Measurements from ENCODE around the gene ARMCX5. TPM values are rescaled to one million over a fixed set of nuclear protein-coding genes. Genes with fewer than 3 reads are reported as not detected.

Gene ARMCX5
- polyA plus RNA-seq, 4 donors, result 6.5 to 20.5 (median 8.2) TPM

DNA sequence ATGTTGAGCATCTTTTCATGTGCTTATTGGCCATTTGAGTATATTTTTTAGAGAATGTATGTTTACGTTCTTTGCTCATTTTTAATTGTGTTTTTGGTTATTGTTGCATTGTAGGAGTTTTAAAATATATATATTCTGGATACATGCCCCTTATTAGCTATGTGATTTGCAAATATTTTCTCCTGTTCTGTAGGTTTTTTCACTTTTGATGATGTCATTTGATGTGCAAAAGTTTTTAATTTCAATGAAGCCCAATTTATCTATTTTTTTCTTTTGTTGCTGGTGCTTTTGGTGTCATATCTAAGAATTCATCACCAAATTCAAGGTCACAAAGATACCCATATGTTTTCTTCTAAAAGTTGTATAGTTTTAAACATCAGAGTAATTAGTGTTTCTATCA, 6.8 kb downstream of the ARMCX5 start:
- 83 to 98% (median 94%) methylated on average over 1 of the region's 1 CpG for WGBS, 3 donors
- FAIRE-seq, result peak; percentile 53

DNA sequence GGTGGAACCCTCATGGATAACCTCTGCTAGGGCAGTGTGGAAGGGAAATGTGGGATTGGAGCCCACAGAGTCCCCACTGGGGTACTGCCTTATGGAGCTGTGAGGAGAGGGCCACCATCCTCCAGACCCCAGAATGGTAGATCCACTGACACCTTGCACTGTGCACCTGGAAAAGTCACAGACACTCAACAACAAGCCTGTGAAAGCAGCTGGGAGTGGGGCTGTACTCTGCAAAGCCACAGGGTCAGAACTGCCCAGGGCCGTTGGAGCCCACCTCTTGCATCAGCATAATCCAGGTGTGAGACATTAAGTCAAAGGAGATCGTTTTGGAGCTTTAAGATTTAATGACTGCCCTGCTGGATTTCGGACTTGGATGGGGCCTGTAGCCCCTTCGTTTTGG, 11.6 kb downstream of the ARMCX5 start:
- Histone ChIP-seq H3K27me3 (ENCODE audit: control insufficient read depth in 3 of 3, insufficient read depth in 3 of 3, low read length in 3 of 3) (no peaks in the 10 kb centered on the region), H3K4me3 (ENCODE audit: low read depth in 1 of 3, low read length in 3 of 3) (no peak overlapping the region), H3K9me3 (ENCODE audit: control insufficient read depth in 2 of 2, insufficient read depth in 1 of 2, low read depth in 1 of 2, low read length in 1 of 2) (no peaks in the 10 kb centered on the region), H3K4me1 (ENCODE audit: control insufficient read depth in 3 of 3, insufficient read depth in 2 of 3, low read depth in 1 of 3, low read length in 2 of 3) (no peaks in the 10 kb centered on the region), H3K27ac (ENCODE audit: low read depth in 1 of 3, low read length in 2 of 3) (no peak overlapping the region), H3K36me3 (ENCODE audit: control insufficient read depth in 3 of 3, insufficient read depth in 2 of 3, low read depth in 1 of 3, low read length in 3 of 3) (peaks cover 0 to 6% (median 0%) of the 10 kb centered on the region in 3 donors)
- FAIRE-seq (no peak), DNase-seq (no peak)
- 53 to 92% (median 91%) methylated on average over 4 of the region's 4 CpGs for WGBS, 3 donors

More for the DNA sequence above, 6.8 kb downstream of the ARMCX5 start:
- no peak overlapping the region for H3K4me3 ChIP-seq (ENCODE audit: low read depth in 1 of 3, low read length in 3 of 3)
- H3K4me1 ChIP-seq (ENCODE audit: control insufficient read depth in 3 of 3, insufficient read depth in 2 of 3, low read depth in 1 of 3, low read length in 2 of 3), result no peaks in the 10 kb centered on the region
- H3K9me3 ChIP-seq (ENCODE audit: control insufficient read depth in 2 of 2, insufficient read depth in 1 of 2, low read depth in 1 of 2, low read length in 1 of 2), result no peaks in the 10 kb centered on the region
- DNase-seq, result no peak
- no peak overlapping the region for H3K27ac ChIP-seq (ENCODE audit: low read depth in 1 of 3, low read length in 2 of 3)
- H3K36me3 ChIP-seq (ENCODE audit: control insufficient read depth in 3 of 3, insufficient read depth in 2 of 3, low read depth in 1 of 3, low read length in 3 of 3), result peaks cover 0 to 13% (median 0%) of the 10 kb centered on the region in 3 donors
- no peaks in the 10 kb centered on the region for H3K27me3 ChIP-seq (ENCODE audit: control insufficient read depth in 3 of 3, insufficient read depth in 3 of 3, low read length in 3 of 3)

DNA sequence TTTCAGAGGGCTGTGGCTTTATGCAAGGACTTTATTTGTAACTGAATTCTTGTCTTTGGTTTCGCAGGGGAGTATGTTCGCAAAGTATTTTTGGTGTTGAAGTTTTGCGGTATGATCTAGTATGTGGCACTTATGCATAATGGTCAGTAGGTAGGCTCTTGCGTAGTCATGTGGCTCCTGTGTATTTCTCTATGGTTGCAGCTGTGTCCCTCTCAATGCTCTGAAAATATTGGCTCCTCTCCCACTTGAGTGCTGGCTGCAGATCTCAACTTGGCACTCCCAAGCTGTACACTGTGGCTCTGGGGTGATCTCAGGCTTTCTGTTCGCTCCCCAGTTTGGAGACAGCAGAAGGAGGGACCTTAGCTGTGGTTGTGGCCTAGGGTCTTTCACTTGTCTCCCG, 24.8 kb downstream of the ARMCX5 start:
- DNase-seq (no peak), FAIRE-seq (no peak)
- Histone ChIP-seq H3K4me3 (ENCODE audit: low read depth in 1 of 3, low read length in 3 of 3) (no peak overlapping the region), H3K4me1 (ENCODE audit: control insufficient read depth in 3 of 3, insufficient read depth in 2 of 3, low read depth in 1 of 3, low read length in 2 of 3) (no peaks in the 10 kb centered on the region), H3K9me3 (ENCODE audit: control insufficient read depth in 2 of 2, insufficient read depth in 1 of 2, low read depth in 1 of 2, low read length in 1 of 2) (peaks cover 0 to 21% of the 10 kb centered on the region in 2 donors), H3K36me3 (ENCODE audit: control insufficient read depth in 3 of 3, insufficient read depth in 2 of 3, low read depth in 1 of 3, low read length in 3 of 3) (peaks cover 0 to 15% (median 0%) of the 10 kb centered on the region in 3 donors), H3K27ac (ENCODE audit: low read depth in 1 of 3, low read length in 2 of 3) (no peak overlapping the region), H3K27me3 (ENCODE audit: control insufficient read depth in 3 of 3, insufficient read depth in 3 of 3, low read length in 3 of 3) (no peaks in the 10 kb centered on the region)
- WGBS, 3 donors, result 81 to 96% (median 81%) methylated on average over 6 of the region's 6 CpGs

DNA sequence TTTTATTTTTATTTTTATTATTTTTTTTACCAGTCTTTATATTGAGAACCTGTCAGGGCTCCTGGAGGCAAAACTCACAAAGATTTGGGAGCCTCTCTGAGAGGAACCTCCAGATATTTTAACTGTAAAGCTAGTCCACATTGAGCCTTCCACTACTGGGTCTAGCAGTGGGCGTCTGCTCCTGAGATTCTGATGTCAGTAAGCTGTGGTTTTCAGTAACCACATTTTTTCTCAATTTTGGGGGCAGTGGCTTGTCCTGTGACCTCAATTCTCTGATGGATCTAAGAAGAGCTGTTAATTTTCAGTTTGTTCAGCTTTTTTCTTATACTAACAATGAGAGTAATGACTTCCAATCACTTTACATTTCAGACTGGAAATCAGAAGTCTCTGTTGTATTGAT, 28.3 kb downstream of the ARMCX5 start:
- no peaks in the 10 kb centered on the region for H3K4me1 ChIP-seq (ENCODE audit: control insufficient read depth in 3 of 3, insufficient read depth in 2 of 3, low read depth in 1 of 3, low read length in 2 of 3)
- peaks cover 0 to 18% of the 10 kb centered on the region in 2 donors for H3K9me3 ChIP-seq (ENCODE audit: control insufficient read depth in 2 of 2, insufficient read depth in 1 of 2, low read depth in 1 of 2, low read length in 1 of 2)
- WGBS, 3 donors, result 41 to 100% (median 72%) methylated on average over 1 of the region's 1 CpG
- FAIRE-seq, result no peak
- no peak overlapping the region for H3K4me3 ChIP-seq (ENCODE audit: low read depth in 1 of 3, low read length in 3 of 3)
- no peak for DNase-seq
- H3K27ac ChIP-seq (ENCODE audit: low read depth in 1 of 3, low read length in 2 of 3), result no peak overlapping the region
- peaks cover 0 to 15% (median 0%) of the 10 kb centered on the region in 3 donors for H3K36me3 ChIP-seq (ENCODE audit: control insufficient read depth in 3 of 3, insufficient read depth in 2 of 3, low read depth in 1 of 3, low read length in 3 of 3)
- H3K27me3 ChIP-seq (ENCODE audit: control insufficient read depth in 3 of 3, insufficient read depth in 3 of 3, low read length in 3 of 3), result no peaks in the 10 kb centered on the region

DNA sequence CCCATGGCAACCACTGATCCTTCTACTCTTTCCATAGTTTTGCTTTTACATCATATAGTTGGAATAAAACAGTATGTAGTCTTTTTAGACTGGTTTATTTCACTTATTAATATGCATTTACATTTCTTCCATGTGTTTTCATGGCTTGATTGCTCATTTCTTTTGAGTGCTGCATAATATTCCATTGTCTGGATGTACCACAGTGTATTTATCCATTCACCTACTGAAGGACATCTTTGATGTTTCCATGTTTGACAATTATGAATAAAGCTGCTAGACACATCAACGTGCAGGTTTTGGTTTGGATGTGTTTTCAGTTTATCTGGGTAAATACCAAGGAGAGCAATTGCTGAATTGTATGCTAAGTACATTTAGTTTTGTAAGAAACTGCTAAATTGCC, 38.2 kb downstream of the ARMCX5 start:
- no peak overlapping the region for H3K4me3 ChIP-seq (ENCODE audit: low read depth in 1 of 3, low read length in 3 of 3)
- no peaks in the 10 kb centered on the region for H3K4me1 ChIP-seq (ENCODE audit: control insufficient read depth in 3 of 3, insufficient read depth in 2 of 3, low read depth in 1 of 3, low read length in 2 of 3)
- no peak for FAIRE-seq
- H3K27me3 ChIP-seq (ENCODE audit: control insufficient read depth in 3 of 3, insufficient read depth in 3 of 3, low read length in 3 of 3), result no peaks in the 10 kb centered on the region
- H3K36me3 ChIP-seq (ENCODE audit: control insufficient read depth in 3 of 3, insufficient read depth in 2 of 3, low read depth in 1 of 3, low read length in 3 of 3), result no peaks in the 10 kb centered on the region
- DNase-seq, result no peak
- H3K9me3 ChIP-seq (ENCODE audit: control insufficient read depth in 2 of 2, insufficient read depth in 1 of 2, low read depth in 1 of 2, low read length in 1 of 2), result no peaks in the 10 kb centered on the region
- 56 to 95% (median 89%) methylated on average over 1 of the region's 1 CpG for WGBS, 3 donors
- H3K27ac ChIP-seq (ENCODE audit: low read depth in 1 of 3, low read length in 2 of 3), result no peak overlapping the region

DNA sequence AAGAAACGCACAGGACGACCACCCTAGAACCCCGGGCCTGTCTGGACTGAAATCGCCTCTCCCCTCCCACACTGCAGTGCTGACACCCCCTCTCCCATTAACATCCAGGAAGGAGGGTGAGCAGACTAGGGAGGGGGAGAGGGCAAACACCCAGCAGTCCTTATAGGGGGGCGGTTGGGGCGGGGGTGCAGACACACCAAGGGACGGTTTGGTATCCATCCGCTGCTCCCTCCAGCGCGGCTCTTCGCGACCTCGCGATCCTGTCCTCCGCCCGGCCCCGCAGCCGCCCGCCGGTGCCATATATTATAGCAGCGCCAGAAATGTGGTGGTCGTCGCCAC, 51.6 kb downstream of the ARMCX5 start:
- Histone ChIP-seq H3K36me3 (ENCODE audit: control insufficient read depth in 3 of 3, insufficient read depth in 2 of 3, low read depth in 1 of 3, low read length in 3 of 3) (no peaks in the 10 kb centered on the region), H3K27ac (ENCODE audit: low read depth in 1 of 3, low read length in 2 of 3) (peak overlapping the region in 1 of 3 donors; percentile 60), H3K9me3 (ENCODE audit: control insufficient read depth in 2 of 2, insufficient read depth in 1 of 2, low read depth in 1 of 2, low read length in 1 of 2) (no peaks in the 10 kb centered on the region), H3K27me3 (ENCODE audit: control insufficient read depth in 3 of 3, insufficient read depth in 3 of 3, low read length in 3 of 3) (no peaks in the 10 kb centered on the region), H3K4me3 (ENCODE audit: low read depth in 1 of 3, low read length in 3 of 3) (peak overlapping the region in 2 of 3 donors; percentile 47 to 65), H3K4me1 (ENCODE audit: control insufficient read depth in 3 of 3, insufficient read depth in 2 of 3, low read depth in 1 of 3, low read length in 2 of 3) (no peaks in the 10 kb centered on the region)
- WGBS, 3 donors, result 5 to 56% (median 14%) methylated on average over 12 to 23 of the region's 23 CpGs
- DNase-seq (no peak), FAIRE-seq (no peak)

DNA sequence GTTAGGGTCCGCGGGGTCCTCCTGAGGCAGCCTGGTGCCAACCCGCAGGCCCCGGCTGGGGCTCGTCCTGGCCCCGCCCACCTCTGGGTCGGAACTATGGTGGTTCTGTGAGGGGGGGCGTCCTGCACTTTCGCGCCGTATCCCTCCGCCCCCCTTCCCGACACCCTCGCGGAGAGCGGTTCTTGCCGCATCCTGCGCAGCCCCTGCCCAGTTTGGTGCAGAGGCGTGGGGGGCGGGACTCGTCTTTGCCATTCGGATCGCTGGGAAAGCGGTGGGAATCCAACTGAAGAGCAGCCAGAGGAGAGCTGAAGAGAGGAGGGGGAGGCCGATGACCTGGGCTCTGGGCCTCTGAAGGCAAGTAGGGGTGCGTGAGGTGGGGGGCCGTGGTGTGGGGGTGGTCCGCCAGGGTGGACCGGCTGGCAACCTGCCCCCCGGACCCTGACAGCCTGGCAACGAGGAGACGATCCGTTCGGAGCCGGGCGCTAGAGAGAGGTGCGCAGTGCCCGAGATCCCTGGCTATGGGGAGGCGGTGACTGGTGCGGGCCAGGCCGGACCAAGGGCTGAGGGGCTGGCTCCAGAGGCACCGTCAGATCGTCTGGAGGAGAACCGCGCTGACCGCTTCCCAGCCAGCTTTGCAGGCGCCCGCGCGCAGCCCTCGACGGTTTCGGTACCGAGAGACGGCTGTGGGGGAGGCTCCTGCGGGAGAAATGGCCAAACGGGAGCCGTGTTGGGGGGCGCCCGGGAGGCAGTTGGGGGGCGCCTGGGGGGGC, 52.1 kb downstream of the ARMCX5 start, which contains the start of gene GPRASP1:
Gene GPRASP1 (plus strand): TSS at position 242 of the 770 bp plus-strand sequence. CDS start 2,431 bp downstream, outside the sequence.
- FAIRE-seq (no peak), DNase-seq (peak; percentile 3 to 57)
- peak within 1 kb of the TSS in 2 of 3 donors; percentile 60 to 64 for H3K27ac ChIP-seq (ENCODE audit: low read depth in 1 of 3, low read length in 2 of 3)
- H3K4me1 ChIP-seq (ENCODE audit: control insufficient read depth in 3 of 3, insufficient read depth in 2 of 3, low read depth in 1 of 3, low read length in 2 of 3), result no peaks in the 10 kb centered on the region
- no peaks in the 10 kb centered on the region for H3K27me3 ChIP-seq (ENCODE audit: control insufficient read depth in 3 of 3, insufficient read depth in 3 of 3, low read length in 3 of 3)
- H3K9me3 ChIP-seq (ENCODE audit: control insufficient read depth in 2 of 2, insufficient read depth in 1 of 2, low read depth in 1 of 2, low read length in 1 of 2), result no peaks in the 10 kb centered on the region
- H3K36me3 ChIP-seq (ENCODE audit: control insufficient read depth in 3 of 3, insufficient read depth in 2 of 3, low read depth in 1 of 3, low read length in 3 of 3), result no peaks in the 10 kb centered on the region
- H3K4me3 ChIP-seq (ENCODE audit: low read depth in 1 of 3, low read length in 3 of 3), result peak within 1 kb of the TSS; percentile 41 to 65 (median 47)
- WGBS, 3 donors, result 1 to 44% (median 15%) methylated on average over 37 to 61 of the region's 61 CpGs

DNA sequence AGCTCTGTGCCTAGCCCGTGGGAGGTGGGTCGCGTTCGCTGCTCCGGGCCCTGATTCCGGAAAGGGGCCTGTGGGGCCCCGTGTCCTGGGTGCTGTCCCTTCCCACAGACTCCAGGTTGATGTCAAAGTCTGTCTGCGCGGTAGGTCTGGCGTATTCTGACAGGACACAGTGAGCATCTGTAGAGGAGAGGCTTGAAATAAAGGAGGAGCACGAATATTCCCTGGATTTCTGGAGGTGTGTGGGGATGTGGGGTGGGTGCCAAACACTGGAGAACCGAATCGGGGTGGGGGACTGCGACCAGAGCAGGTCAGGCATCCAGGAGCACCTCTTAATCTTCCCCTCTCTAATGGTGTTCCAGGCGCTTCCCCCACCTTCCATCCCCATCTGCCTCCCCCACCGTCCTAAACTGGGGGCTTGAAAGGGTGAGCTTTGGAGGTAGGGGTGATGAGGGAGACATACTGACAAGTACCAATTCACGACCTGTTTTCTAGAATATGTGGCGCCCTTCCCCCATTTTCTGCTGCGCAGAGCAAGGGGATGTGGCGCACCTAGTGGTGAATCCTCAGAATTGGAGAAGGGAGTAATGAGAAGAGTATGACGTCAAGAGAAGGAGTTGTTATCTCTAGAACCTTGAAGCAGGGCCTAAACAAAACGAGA, 52.8 kb downstream of the ARMCX5 start:
- DNase-seq (peak; percentile 14 to 60), FAIRE-seq (no peak)
- Histone ChIP-seq H3K27ac (ENCODE audit: low read depth in 1 of 3, low read length in 2 of 3) (peak overlapping the region in 2 of 3 donors; percentile 60 to 64), H3K36me3 (ENCODE audit: control insufficient read depth in 3 of 3, insufficient read depth in 2 of 3, low read depth in 1 of 3, low read length in 3 of 3) (no peaks in the 10 kb centered on the region), H3K4me1 (ENCODE audit: control insufficient read depth in 3 of 3, insufficient read depth in 2 of 3, low read depth in 1 of 3, low read length in 2 of 3) (no peaks in the 10 kb centered on the region), H3K27me3 (ENCODE audit: control insufficient read depth in 3 of 3, insufficient read depth in 3 of 3, low read length in 3 of 3) (no peaks in the 10 kb centered on the region), H3K9me3 (ENCODE audit: control insufficient read depth in 2 of 2, insufficient read depth in 1 of 2, low read depth in 1 of 2, low read length in 1 of 2) (no peaks in the 10 kb centered on the region), H3K4me3 (ENCODE audit: low read depth in 1 of 3, low read length in 3 of 3) (peak overlapping the region; percentile 41 to 65 (median 47))
- 7 to 38% (median 24%) methylated on average over 13 to 22 of the region's 22 CpGs for WGBS, 3 donors

All from small intestine (tissue), 7 donors.